DOHH2 (cell line): ENCODE measurements around the gene ZNF79.
A peak's percentile ranks its signal among the peaks of the same experiment; 100 is the strongest.

Experiments
- H3F3A ChIP-seq: fragments of 200-600 bp; sonication (generic), shearing (Covaris generic); 2 replicates; pipeline ENCODE4 v1.6.0; 2016; ENCODE audit warnings: antibody characterized with exemption, mild to moderate bottlenecking; ENCODE audit not compliant: control insufficient read depth, insufficient read depth
- H3K27ac ChIP-seq: fragments of 200-600 bp; sonication (generic); 2 replicates; pipeline ENCODE4 v1.5.1; 2014; ENCODE audit warnings: low read depth, mild to moderate bottlenecking, low read length, moderate library complexity
- H3K27me3 ChIP-seq: fragments of 200-600 bp; sonication (generic); 2 replicates; pipeline ENCODE4 v1.6.1; 2014; ENCODE audit warnings: mild to moderate bottlenecking, low read length, mixed read lengths; ENCODE audit not compliant: control insufficient read depth
- H3K36me3 ChIP-seq: fragments of 200-600 bp; sonication (generic); 2 replicates; pipeline ENCODE4 v1.6.1; 2014; ENCODE audit warnings: mild to moderate bottlenecking, low read length, moderate library complexity, mixed read lengths; ENCODE audit not compliant: control insufficient read depth
- H3K4me1 ChIP-seq: fragments of 200-600 bp; sonication (generic); 2 replicates; pipeline ENCODE4 v1.6.1; 2014; ENCODE audit warnings: mild to moderate bottlenecking, low read length, mixed read lengths; ENCODE audit not compliant: control insufficient read depth
- H3K4me2 ChIP-seq: fragments of 200-600 bp; sonication (generic); 2 replicates; pipeline ENCODE4 v1.6.0; 2014; ENCODE audit warnings: mild to moderate bottlenecking, low read length, moderate library complexity
- H3K4me3 ChIP-seq: fragments of 200-600 bp; sonication (generic); 2 replicates; pipeline ENCODE4 v1.5.1; 2014; ENCODE audit warnings: mild to moderate bottlenecking, low read length, mixed read lengths
- H3K79me2 ChIP-seq: fragments of 200-600 bp; sonication (generic); 2 replicates; pipeline ENCODE4 v1.6.1; 2014; ENCODE audit warnings: mild to moderate bottlenecking, low read length, mixed read lengths; ENCODE audit not compliant: control insufficient read depth
- H3K9me2 ChIP-seq: fragments of 200-600 bp; sonication (generic); replicated peaks from 2 replicates; pipeline ENCODE4 v1.6.1; 2014; ENCODE audit warnings: mild to moderate bottlenecking, low read length, mixed read lengths; ENCODE audit not compliant: control insufficient read depth
- H3K9me3 ChIP-seq: fragments of 200-600 bp; sonication (generic); 2 replicates; pipeline ENCODE4 v1.6.1; 2014; ENCODE audit warnings: antibody characterized with exemption, low read length, mixed read lengths; ENCODE audit not compliant: control insufficient read depth, insufficient read depth
- H4K20me1 ChIP-seq: fragments of 200-600 bp; sonication (generic); 2 replicates; pipeline ENCODE4 v1.6.0; 2014; ENCODE audit warnings: low read depth, mild to moderate bottlenecking, antibody characterized with exemption, low read length, moderate library complexity; ENCODE audit not compliant: control insufficient read depth, insufficient read depth
- CTCF ChIP-seq: fragments of 200-600 bp; sonication (generic); IDR thresholded peaks from one replicate; pipeline ENCODE4 v1.5.1; 2014; ENCODE audit warnings: antibody characterized with exemption, mild to moderate bottlenecking, low read depth, low read length; ENCODE audit not compliant: poor library complexity, severe bottlenecking
- EZH2phosphoT487 ChIP-seq: fragments of 200-600 bp; sonication (generic); IDR thresholded peaks from 2 replicates; pipeline ENCODE4 v1.6.1; 2017; ENCODE audit warnings: borderline replicate concordance, mild to moderate bottlenecking, antibody characterized with exemption, low read length, moderate library complexity, mixed read lengths

Gene ZNF79

DNA sequence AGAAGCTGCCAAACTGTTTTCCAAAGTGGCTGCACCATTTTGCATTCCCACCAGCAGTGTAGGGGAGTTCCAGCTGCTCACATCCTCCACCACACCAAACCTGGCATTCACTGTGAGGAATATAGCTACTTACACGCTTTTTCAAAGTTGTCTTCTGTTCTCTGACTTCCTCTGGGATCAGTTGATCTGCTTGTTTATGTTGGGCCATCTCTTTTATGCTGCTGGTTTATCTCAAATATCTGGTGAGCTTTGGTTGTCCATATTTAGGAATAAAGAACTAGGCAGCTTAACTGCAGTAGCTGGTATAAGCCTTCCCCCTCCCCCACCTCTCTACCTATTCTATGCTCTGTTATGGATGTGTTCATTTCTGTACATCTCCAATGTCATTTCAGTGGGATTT lies 8.5 kb upstream of the ZNF79 start:
- no peaks in the 10 kb centered on the region for H3K36me3 ChIP-seq
- no peaks in the 10 kb centered on the region for H3K9me3 ChIP-seq
- no peak for TF ChIP-seq EZH2phosphoT487
- TF ChIP-seq CTCF, result no peak
- H3F3A ChIP-seq, result peaks cover 3% of the 10 kb centered on the region
- H3K4me3 ChIP-seq, result no peak overlapping the region
- H3K4me1 ChIP-seq, result peaks cover 6% of the 10 kb centered on the region; the same call in 1 of the 2 replicates
- no peaks in the 10 kb centered on the region for H3K9me2 ChIP-seq
- no peaks in the 10 kb centered on the region for H3K79me2 ChIP-seq
- H3K27me3 ChIP-seq, result no peaks in the 10 kb centered on the region
- no peak overlapping the region for H3K4me2 ChIP-seq
- no peaks in the 10 kb centered on the region for H4K20me1 ChIP-seq
- H3K27ac ChIP-seq, result no peak overlapping the region

- Histone ChIP-seq H3K9me3 (no peaks in the 10 kb centered on the region), H3F3A (no peaks in the 10 kb centered on the region), H3K4me2 (no peak overlapping the region), H4K20me1 (no peaks in the 10 kb centered on the region), H3K27ac (no peak overlapping the region), H3K27me3 (no peaks in the 10 kb centered on the region), H3K4me1 (peaks cover 2% of the 10 kb centered on the region), H3K36me3 (no peaks in the 10 kb centered on the region), H3K9me2 (no peaks in the 10 kb centered on the region), H3K79me2 (peaks cover 4% of the 10 kb centered on the region), H3K4me3 (no peak overlapping the region)
- TF ChIP-seq EZH2phosphoT487, result no peak
- TF ChIP-seq CTCF, result no peak
Measured at GRCh38 chr9:127417131-127418036, 6.8 kb upstream of the ZNF79 start.

DNA sequence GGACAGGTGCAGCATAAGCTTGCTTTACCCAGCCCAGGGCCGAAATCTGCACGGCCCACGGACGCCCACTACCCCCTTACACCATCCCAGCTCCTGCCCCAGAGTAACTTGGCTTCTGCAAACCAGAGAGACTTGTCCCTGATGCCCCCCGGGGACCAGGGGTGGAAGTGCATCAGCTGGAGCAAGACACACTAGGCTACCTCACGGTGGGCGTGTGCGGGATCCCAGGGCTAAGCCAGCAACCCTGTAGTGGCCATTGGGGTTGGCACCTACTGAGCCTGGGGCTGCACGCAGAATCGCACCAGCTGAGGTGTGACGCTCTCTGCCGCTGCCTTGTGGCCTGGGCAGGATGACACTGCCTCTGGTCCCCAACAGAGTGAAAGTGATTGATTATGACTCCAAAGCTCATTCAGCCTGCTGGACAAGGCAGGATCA lies 6.1 kb upstream of the ZNF79 start:
- no peak overlapping the region for H3K4me3 ChIP-seq
- H3K27ac ChIP-seq, result no peak overlapping the region
- no peak for TF ChIP-seq EZH2phosphoT487
- peak; percentile 45 for TF ChIP-seq CTCF
- no peak overlapping the region for H3K4me2 ChIP-seq
- peaks cover 9% of the 10 kb centered on the region for H3K4me1 ChIP-seq
- no peaks in the 10 kb centered on the region for H3K27me3 ChIP-seq
- no peaks in the 10 kb centered on the region for H3K36me3 ChIP-seq
- H4K20me1 ChIP-seq, result no peaks in the 10 kb centered on the region
- no peaks in the 10 kb centered on the region for H3F3A ChIP-seq
- no peaks in the 10 kb centered on the region for H3K9me2 ChIP-seq
- H3K9me3 ChIP-seq, result no peaks in the 10 kb centered on the region
- H3K79me2 ChIP-seq, result peaks cover 11% of the 10 kb centered on the region
